HepG2 (cell line): ENCODE results near the gene TDG. TPM values are rescaled to one million over a fixed set of nuclear protein-coding genes. Genes with fewer than 3 reads are reported as not detected.

ENCODE experiments used
- ARHGAP35 ChIP-seq: sonication (generic); formaldehyde crosslinking; IDR thresholded peaks from 2 replicates; pipeline ENCODE4 v1.9.0; 2022; ENCODE audit warnings: mild to moderate bottlenecking, inconsistent platforms, moderate library complexity, missing genetic modification reagents, borderline replicate concordance
- CBX5 ChIP-seq: sonication (generic); formaldehyde crosslinking; IDR thresholded peaks from 2 replicates; pipeline ENCODE4 v1.4.0; 2020; ENCODE audit warnings: missing genetic modification reagents, borderline replicate concordance
- IKZF1 ChIP-seq: fragments of 450-650 bp; IDR thresholded peaks from 2 replicates; pipeline ENCODE4 v1.7.1; 2016
- MAX ChIP-seq: IDR thresholded peaks from 2 replicates; pipeline ENCODE4 v1.6.1; 2012; ENCODE audit warnings: inconsistent platforms
- MBNL3 ChIP-seq: fragments of 250-450 bp; sonication (Bioruptor Pico); conservative IDR thresholded peaks from 2 replicates; pipeline ENCODE4 v1.8.0; 2022; ENCODE audit warnings: mild to moderate bottlenecking, inconsistent platforms
- MTA3 ChIP-seq: sonication (generic); formaldehyde crosslinking; IDR thresholded peaks from 2 replicates; pipeline ENCODE4 v1.4.0; 2020; ENCODE audit warnings: missing genetic modification reagents
- NCOA1 ChIP-seq: sonication (generic); formaldehyde crosslinking; IDR thresholded peaks from 2 replicates; pipeline ENCODE4 v1.9.0; 2021; ENCODE audit warnings: missing genetic modification reagents
- REST ChIP-seq, 2 experiments: IDR thresholded peaks; 2 replicates each; pipeline ENCODE4 v1.6.1; 2011 to 2012; ENCODE audit warnings: low read length in 2 of 2, borderline replicate concordance in 1 of 2, low read depth in 1 of 2, mild to moderate bottlenecking in 1 of 2, moderate library complexity in 1 of 2
- RFX3 ChIP-seq: IDR thresholded peaks from 2 replicates; pipeline ENCODE4 v1.6.1; 2016; ENCODE audit warnings: missing biosample characterization, missing genetic modification reagents
- SAP130 ChIP-seq: IDR thresholded peaks from 2 replicates; pipeline ENCODE4 v1.6.1; 2016; ENCODE audit warnings: low read depth
- SMARCE1 ChIP-seq: fragments of 450-650 bp; IDR thresholded peaks from 2 replicates; pipeline ENCODE4 v1.6.1; 2017; ENCODE audit warnings: borderline replicate concordance
- TIGD3 ChIP-seq: sonication (generic); formaldehyde crosslinking; IDR thresholded peaks from 2 replicates; pipeline ENCODE4 v1.5.1; 2020; ENCODE audit warnings: mild to moderate bottlenecking, missing genetic modification reagents, borderline replicate concordance
- USF2 ChIP-seq, 2 experiments: sonication (generic) in 1 of 2; formaldehyde crosslinking in 1 of 2; IDR thresholded peaks; 2 replicates each; pipeline versions ENCODE4 v1.5.1 to v1.6.1; 2011 to 2020; ENCODE audit warnings: borderline replicate concordance in 1 of 2, low read depth in 1 of 2, low read length in 1 of 2, mild to moderate bottlenecking in 1 of 2, missing genetic modification reagents in 1 of 2, moderate library complexity in 1 of 2
- ZFP82 ChIP-seq: sonication (generic); formaldehyde crosslinking; IDR thresholded peaks from 2 replicates; pipeline ENCODE4 v1.5.1; 2020; ENCODE audit warnings: mild to moderate bottlenecking, missing genetic modification reagents, borderline replicate concordance
- ZNF124 ChIP-seq: sonication (generic); formaldehyde crosslinking; IDR thresholded peaks from 2 replicates; pipeline ENCODE4 v1.4.0; 2020; ENCODE audit warnings: missing genetic modification reagents
- ZNF3 ChIP-seq: IDR thresholded peaks from 2 replicates; pipeline ENCODE4 v1.7.0; 2017; ENCODE audit warnings: inconsistent platforms
- ZNF350 ChIP-seq: sonication (generic); formaldehyde crosslinking; IDR thresholded peaks from 2 replicates; pipeline ENCODE4 v1.4.0; 2020; ENCODE audit warnings: mild to moderate bottlenecking, low read depth, missing genetic modification reagents, borderline replicate concordance
- ZNF614 ChIP-seq: IDR thresholded peaks from 2 replicates; pipeline ENCODE4 v1.6.1; 2018; ENCODE audit warnings: missing biosample characterization, missing genetic modification reagents, inconsistent platforms, borderline replicate concordance
- ZNF619 ChIP-seq: sonication (generic); formaldehyde crosslinking; IDR thresholded peaks from 2 replicates; pipeline ENCODE4 v1.4.0; 2020; ENCODE audit warnings: mild to moderate bottlenecking, missing genetic modification reagents
- ZNF7 ChIP-seq: IDR thresholded peaks from 2 replicates; pipeline ENCODE4 v1.6.1; 2016; ENCODE audit warnings: missing biosample characterization, missing genetic modification reagents
- polyA plus RNA-seq, 8 experiments: library from polyadenylated mRNA; depleted of rRNA in 3 of 8; stranded (reverse) in 7 of 8; unstranded in 1 of 8; fragments of >200 nt; fragmentation: Illumina TruSeq in 4 of 8; extraction: Trizol in 4 of 8; gene quantifications; 2 replicates each; pipeline versions ENCODE4 v1.2.1 to v1.2.3, GENCODE V29; 2011 to 2016; ENCODE audit warnings: low read depth in 4 of 8, missing spikeins in 1 of 8, mixed read lengths in 1 of 8; ENCODE audit not compliant: insufficient read depth in 1 of 8
- total RNA-seq, 5 experiments: library from RNA; depleted of rRNA; stranded (reverse); fragments of >200 nt; fragmentation: Illumina TruSeq; extraction: Trizol; gene quantifications; 2 replicates each; pipeline ENCODE4 v1.2.3, GENCODE V29; 2016; ENCODE audit warnings: low read depth in 1 of 5

Gene TDG
- total and polyA plus RNA-seq, 2 of the 13 experiments (the other 11 are each of a cell fraction or from before 2014, with no cell fraction given): 14.2 to 19.5 TPM

GRCh38 chr12:103965590-103966504 is at the start of gene TDG (continued):
- TF ChIP-seq USF2 (IDR thresholded peaks at IDR 0.05; ENCODE audit: low read depth, low read length): peak; percentile 97
- TF ChIP-seq USF2 (CRISPR knock-in tag; IDR thresholded peaks at IDR 0.05; ENCODE audit: borderline replicate concordance): peak; percentile 99
- peak; percentile 58; the same call in 1 of the 2 replicates for TF ChIP-seq ZNF124 (CRISPR knock-in tag)
- TF ChIP-seq ZFP82 (CRISPR knock-in tag): peak; percentile 70; the same call in 1 of the 2 replicates
- TF ChIP-seq SAP130 (CRISPR knock-in tag): peak; percentile 95
- TF ChIP-seq ZNF614 (CRISPR knock-in tag): 0 out of 2 replicates have a peak, but pooled peaks have one; percentile 53
- TF ChIP-seq ZNF7 (CRISPR knock-in tag): no peak
- peak; percentile 55; the same call in 1 of the 2 replicates for TF ChIP-seq CBX5 (CRISPR knock-in tag)
- peak; percentile 91 for TF ChIP-seq MAX
- TF ChIP-seq ZNF3 (CRISPR knock-in tag): no peak
- peak; percentile 46; the same call in 1 of the 2 replicates for TF ChIP-seq ARHGAP35 (CRISPR knock-in tag)
- TF ChIP-seq ZNF350 (CRISPR knock-in tag): peak; percentile 96
- no peak for TF ChIP-seq TIGD3 (CRISPR knock-in tag)
- TF ChIP-seq REST (IDR thresholded peaks at IDR 0.05; ENCODE audit: borderline replicate concordance in 1 of 2, low read depth in 1 of 2, low read length in 2 of 2): peak in 1 of 2 experiments; percentile 13; a peak in 1 of 4 replicates
- no peak for TF ChIP-seq MTA3 (CRISPR knock-in tag)
- peak; percentile 73 for TF ChIP-seq NCOA1 (CRISPR knock-in tag)
- no peak; the same call in 1 of the 2 replicates for TF ChIP-seq RFX3
- no peak for TF ChIP-seq IKZF1
- no peak for TF ChIP-seq MBNL3 (CRISPR knock-in tag)
- TF ChIP-seq SMARCE1: no peak
- TF ChIP-seq ZNF619 (CRISPR knock-in tag): peak; percentile 95
